Mesodermal cell (in vitro differentiated cells): ENCODE data around the gene TMEM245.
A peak's percentile ranks its signal among the peaks of the same experiment; 100 is the strongest.

ENCODE experiments used
- H3K27ac ChIP-seq: 2 replicates; pipeline ENCODE4 v1.7.0; 2013; ENCODE audit warnings: mild to moderate bottlenecking, low read depth, low read length, moderate library complexity; ENCODE audit not compliant: severe bottlenecking
- H3K36me3 ChIP-seq: 2 replicates; pipeline ENCODE4 v1.7.1; 2013; ENCODE audit warnings: mild to moderate bottlenecking, low read length, moderate library complexity; ENCODE audit not compliant: control insufficient read depth, insufficient read depth
- H3K4me1 ChIP-seq: one replicate; pipeline ENCODE4 v1.7.1; 2013; ENCODE audit warnings: mild to moderate bottlenecking, low read length; ENCODE audit not compliant: insufficient read depth, control insufficient read depth, poor library complexity, severe bottlenecking
- H3K4me3 ChIP-seq: 2 replicates; pipeline ENCODE4 v1.7.0; 2013; ENCODE audit warnings: low read length, control low read depth, mild to moderate bottlenecking; ENCODE audit not compliant: insufficient read depth, poor library complexity, severe bottlenecking; ENCODE audit errors: extremely low read depth
- H3K9me3 ChIP-seq: 2 replicates; pipeline ENCODE4 v1.7.1; 2013; ENCODE audit warnings: mild to moderate bottlenecking, low read length, moderate library complexity; ENCODE audit not compliant: control insufficient read depth
- WGBS, 2 experiments: methylation state at CpG; one replicate each; pipeline ENCODE4 v1.1.5; 2013; ENCODE audit warnings: missing lambda C conversion rate in 2 of 2; ENCODE audit not compliant: insufficient coverage in 2 of 2; 5-methylcytosine and 5-hydroxymethylcytosine counted together

Gene TMEM245

DNA sequence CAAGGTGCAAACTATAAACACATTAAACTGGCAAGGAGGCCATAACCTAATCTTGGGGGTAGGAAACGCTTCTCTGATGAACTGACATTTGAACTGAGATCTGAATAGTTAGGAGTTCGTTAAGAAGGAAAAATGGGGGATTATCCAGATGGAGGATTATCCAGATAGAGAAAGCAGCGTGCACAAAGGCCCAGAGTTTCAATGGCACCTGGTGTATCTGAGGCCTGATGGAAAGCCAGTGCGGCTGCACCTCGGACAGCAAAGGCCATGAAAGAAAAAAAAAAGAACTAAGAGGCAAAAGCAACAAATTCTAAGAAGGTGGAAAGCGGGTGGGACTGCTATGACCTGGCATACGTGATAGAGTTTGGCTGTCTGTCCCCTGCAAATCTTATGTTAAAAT lies 93.4 kb downstream of the TMEM245 start:
- Histone ChIP-seq H3K9me3 (no peaks in the 10 kb centered on the region), H3K4me3 (no peak overlapping the region), H3K36me3 (peaks cover 35% of the 10 kb centered on the region), H3K4me1 (no peaks in the 10 kb centered on the region), H3K27ac (no peak overlapping the region)
- 94 to 96% methylated on average over 6 to 7 of the region's 7 CpGs for WGBS, 2 experiments

DNA sequence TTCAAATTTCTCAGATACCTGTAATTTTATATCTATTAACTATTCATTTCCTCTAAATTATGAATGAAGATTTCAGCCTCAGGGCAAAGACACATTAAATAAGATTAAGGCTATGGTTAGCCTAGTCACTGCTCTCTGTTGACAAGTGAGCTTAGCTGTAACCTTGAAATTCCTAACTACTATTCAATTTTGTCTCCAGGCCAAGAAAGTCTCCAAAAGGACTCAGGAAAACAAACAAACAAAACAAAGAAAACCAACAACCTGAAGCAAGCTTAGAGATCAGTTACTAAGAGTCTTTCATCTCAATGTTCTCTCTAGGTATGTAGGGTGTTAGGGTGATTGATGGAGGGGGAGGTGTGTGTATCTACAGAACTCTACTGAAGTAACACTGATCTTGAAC lies 96.9 kb downstream of the TMEM245 start:
- no peak overlapping the region for H3K4me3 ChIP-seq
- peaks cover 46% of the 10 kb centered on the region for H3K36me3 ChIP-seq

DNA sequence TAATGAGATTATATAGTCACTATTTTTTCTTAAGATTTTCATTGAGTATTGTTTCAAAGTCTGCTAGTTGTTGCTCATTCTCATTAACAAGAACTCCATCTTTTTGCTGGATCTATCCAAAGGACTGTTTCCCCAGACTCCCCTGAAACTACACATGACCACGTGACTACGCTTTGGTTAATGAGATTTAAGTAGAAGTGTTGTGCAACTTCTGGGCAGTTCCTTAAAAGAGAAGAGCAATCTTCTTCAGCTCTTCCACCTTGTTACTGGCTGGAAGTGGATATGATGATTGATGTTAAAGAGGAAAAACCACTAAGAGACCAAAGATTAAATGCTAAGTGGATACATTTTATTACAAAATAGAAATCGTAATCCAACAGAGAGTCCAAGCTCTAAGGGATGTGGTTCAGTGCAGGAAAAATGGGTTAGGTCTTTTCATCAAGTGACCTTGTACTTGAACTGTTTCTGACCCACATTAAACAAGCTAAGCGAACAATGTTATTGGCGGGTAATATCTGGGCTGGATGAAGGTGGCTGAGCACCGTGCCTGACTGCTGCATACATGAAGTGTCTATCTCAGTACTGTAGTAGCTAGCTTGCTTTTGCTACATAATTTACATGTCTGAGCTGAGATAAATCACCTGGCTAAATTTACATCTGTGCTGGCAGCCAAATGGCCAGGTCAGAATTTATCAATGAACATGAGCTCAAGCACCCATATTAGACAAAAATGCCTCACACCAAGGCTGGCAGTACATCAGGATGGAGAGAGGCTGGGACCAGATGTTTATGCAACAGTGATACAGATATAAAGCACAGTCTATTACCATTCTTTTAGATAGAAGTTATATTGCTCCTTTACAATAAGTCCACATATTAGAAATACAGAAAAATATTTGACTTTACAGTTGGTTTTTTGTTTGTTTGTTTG lies 98.9 kb downstream of the TMEM245 start:
- 83 to 100% methylated on average over 1 to 2 of the region's 6 CpGs for WGBS, 2 experiments
- no peak overlapping the region for H3K27ac ChIP-seq
- peaks cover 52% of the 10 kb centered on the region for H3K36me3 ChIP-seq

More for the DNA sequence above, 96.9 kb downstream of the TMEM245 start:
- Histone ChIP-seq H3K27ac (no peak overlapping the region), H3K9me3 (no peaks in the 10 kb centered on the region), H3K4me1 (no peaks in the 10 kb centered on the region)

DNA sequence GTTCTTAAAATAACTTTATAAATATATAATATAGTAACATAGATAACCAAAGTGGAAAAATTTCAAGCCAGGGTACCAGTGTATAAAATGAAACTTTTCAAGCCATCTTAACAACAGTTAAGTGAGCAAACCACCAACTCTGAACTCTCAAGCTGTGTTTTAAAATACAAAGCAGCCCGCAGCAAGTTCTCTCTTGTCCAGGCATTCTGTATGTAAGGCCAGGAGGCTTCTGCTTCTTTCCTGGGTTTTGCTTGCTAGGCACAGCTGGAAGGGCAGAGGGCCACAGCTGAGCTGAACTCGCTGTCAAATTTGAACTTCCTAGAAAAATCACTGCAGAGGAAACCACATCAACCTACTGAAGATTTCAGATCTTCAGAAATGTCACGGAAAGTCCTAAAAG lies 99.6 kb downstream of the TMEM245 start:
- H3K9me3 ChIP-seq = no peaks in the 10 kb centered on the region
- no peaks in the 10 kb centered on the region for H3K4me1 ChIP-seq
- H3K4me3 ChIP-seq = no peak overlapping the region
- WGBS, 2 experiments = 95 to 100% methylated on average over 2 of the region's 3 CpGs
- H3K27ac ChIP-seq = no peak overlapping the region
- peaks cover 52% of the 10 kb centered on the region for H3K36me3 ChIP-seq

More for the DNA sequence above, 98.9 kb downstream of the TMEM245 start:
- Histone ChIP-seq H3K4me1 (no peaks in the 10 kb centered on the region), H3K4me3 (no peak overlapping the region), H3K9me3 (no peaks in the 10 kb centered on the region)

DNA sequence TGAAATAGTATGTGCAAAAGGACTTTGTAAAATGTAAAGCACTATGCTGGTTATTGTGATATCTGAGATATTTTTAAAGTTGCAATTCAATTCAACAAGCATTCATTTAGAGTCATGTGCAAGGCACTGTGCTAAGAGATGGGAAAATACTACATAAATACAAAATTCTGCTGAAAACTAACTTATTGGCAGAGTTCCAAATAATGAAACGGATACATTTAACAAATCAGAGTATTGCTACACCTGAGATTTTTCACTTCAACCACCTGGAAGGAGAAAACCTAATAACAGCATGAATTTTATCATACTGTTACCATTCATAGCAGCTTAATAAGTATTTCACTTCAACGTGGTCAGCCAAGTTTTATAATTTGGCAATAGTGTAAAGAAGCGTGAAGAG lies 100.3 kb downstream of the TMEM245 start:
- H3K4me1 ChIP-seq = peaks cover 4% of the 10 kb centered on the region
- H3K4me3 ChIP-seq = no peak overlapping the region
- no peak overlapping the region for H3K27ac ChIP-seq
- peaks cover 46% of the 10 kb centered on the region for H3K36me3 ChIP-seq
- H3K9me3 ChIP-seq = no peaks in the 10 kb centered on the region
- 100% methylated on average over 1 of the region's 3 CpGs for WGBS, 2 experiments

DNA sequence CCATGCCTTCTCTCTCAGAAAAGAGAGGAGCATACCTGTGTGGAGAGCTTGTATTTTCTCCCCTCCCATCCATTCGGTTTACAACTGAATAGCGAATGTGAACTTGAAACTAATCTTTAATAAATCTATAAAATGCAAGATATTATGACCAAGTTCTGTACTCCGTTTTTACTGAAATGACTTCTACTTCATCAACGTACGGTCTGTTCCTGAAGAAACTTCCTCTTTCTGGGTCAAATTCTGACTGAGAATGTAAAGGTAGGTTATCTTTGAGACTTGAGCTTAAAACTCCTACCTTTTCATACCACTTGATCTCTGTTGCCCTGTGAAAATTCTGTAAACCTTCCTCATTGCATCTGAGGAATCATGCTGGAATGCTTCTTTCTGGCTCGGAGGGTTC lies 102.3 kb downstream of the TMEM245 start:
- H3K9me3 ChIP-seq = no peaks in the 10 kb centered on the region
- H3K36me3 ChIP-seq = peaks cover 46% of the 10 kb centered on the region
- no peak overlapping the region for H3K4me3 ChIP-seq
- WGBS, 2 experiments = 88% methylated on average over 1 of the region's 6 CpGs
- H3K27ac ChIP-seq = no peak overlapping the region
- H3K4me1 ChIP-seq = peaks cover 13% of the 10 kb centered on the region

DNA sequence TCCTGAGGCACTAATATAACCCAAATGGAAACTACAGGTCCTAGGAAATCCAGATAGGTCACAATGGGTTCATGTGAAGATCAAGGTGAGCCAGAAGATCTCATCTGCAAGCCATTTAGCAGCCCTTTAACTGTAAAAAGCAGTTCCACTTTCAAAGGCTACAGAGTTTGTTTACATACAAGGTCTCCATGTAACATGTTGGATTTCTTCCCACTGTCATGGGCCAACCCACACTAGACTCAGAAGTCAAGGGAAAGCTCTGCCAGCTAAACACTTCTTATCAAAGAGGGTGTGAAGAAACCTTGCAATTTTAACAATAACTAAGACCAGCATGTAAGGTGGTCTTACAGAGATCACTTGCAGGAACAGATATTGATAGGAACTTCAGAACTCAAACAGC lies 102.7 kb downstream of the TMEM245 start:
- H3K9me3 ChIP-seq = no peaks in the 10 kb centered on the region
- peaks cover 13% of the 10 kb centered on the region for H3K4me1 ChIP-seq
- no peak overlapping the region for H3K4me3 ChIP-seq
- peaks cover 46% of the 10 kb centered on the region for H3K36me3 ChIP-seq
- H3K27ac ChIP-seq = no peak overlapping the region

DNA sequence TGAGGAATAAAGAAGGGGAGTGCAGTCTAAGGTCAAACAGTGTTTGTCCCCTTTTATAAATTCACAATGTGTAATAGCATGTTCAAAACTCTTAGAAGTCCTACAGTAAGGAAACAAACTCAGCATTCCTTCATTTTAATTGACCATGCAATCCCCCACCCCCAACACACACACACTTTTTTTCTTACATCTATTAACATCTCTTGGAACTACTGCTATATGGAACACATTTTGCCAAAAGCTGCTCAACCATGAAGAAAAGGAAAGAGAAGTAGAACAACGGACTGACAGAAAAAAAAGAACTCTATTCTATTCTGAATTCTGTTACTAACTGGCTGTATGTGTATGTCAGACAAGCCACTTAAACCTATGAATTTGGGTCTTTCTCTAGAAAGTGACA lies 103.6 kb downstream of the TMEM245 start:
- no CpG with 5 or more reads among the region's 1 CpG for WGBS, 2 experiments
- Histone ChIP-seq H3K36me3 (peaks cover 39% of the 10 kb centered on the region), H3K9me3 (no peaks in the 10 kb centered on the region), H3K4me1 (peaks cover 21% of the 10 kb centered on the region), H3K4me3 (no peak overlapping the region), H3K27ac (no peak overlapping the region)

DNA sequence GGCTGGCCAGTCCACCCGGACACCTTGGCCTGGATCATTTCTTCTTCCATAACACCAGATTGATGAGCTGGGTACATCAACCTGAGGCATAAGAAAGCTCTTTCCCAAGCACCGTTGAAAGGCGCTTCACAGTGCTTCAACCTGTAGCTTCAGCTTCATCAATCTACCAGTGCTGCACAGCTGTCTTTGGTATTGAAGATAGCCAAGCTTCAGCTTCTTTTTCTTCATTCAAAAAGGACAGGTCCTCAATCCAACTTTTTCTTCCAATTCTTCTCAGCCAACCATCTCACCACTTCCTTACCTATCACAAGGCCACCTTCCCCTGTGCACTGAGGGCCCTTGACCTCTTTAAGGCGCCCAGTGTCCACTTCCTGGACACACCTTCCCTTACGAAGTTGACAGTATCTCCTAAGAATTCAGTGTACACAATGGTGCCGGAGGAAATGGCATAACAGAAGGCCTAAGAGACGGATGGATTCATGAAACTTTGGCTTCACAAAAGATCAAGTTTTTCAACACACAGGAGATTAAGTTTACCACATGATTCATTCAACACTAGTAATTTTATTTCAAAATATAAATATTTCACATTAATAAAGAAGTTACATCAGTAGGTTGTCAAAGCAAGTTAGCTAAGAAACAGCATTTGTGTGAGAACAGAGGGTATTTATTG lies 105.0 kb downstream of the TMEM245 start:
- Histone ChIP-seq H3K36me3 (peaks cover 26% of the 10 kb centered on the region), H3K27ac (peak overlapping the region; percentile 88), H3K9me3 (no peaks in the 10 kb centered on the region), H3K4me3 (no peak overlapping the region), H3K4me1 (peaks cover 26% of the 10 kb centered on the region)
- 99 to 100% methylated on average over 5 to 6 of the region's 7 CpGs for WGBS, 2 experiments

DNA sequence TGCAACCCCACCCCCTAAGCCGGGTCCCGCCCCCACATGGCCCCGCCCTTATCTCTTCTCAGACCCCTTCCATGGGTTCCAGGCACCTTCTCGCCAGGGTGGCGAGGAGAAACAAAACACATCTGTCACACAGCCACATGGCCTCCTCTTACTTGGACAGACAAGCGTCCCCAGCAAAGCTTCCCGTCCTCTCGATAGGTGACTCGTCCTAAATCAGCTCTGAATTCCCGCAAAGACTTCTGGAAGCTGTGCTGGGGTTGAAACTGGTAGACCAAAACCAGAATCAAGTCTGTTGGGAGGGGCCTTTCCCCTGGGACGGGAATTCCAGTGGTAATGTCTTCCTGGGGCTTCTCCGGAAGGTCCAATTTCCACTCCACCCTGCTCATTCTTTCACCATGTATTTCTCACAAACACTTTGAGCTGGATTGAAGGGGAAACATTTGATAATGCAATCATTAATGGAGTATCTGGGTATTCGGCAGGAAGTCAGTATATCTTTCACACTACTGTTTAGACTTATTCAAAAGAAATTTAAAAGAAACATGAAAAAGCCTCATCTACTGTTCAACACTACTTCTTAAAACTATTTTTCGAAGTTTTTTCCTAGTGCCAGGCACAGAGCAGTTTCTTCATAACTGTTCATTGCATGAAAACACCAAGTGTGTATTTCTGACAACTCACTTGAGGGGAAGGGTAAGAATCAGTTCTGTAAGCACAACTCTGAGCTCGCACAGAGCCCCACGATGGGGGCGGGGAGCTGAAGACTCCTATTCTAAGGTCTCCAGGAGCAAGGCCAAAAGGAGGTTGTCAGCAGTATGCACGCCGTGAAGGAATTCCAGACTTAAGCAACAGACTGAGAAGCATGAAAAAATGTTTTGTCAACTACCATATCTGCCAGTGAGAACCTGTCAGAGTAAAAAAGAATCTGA lies 105.8 kb downstream of the TMEM245 start:
- 23 to 46% methylated on average over 7 to 16 of the region's 19 CpGs for WGBS, 2 experiments
- Histone ChIP-seq H3K4me1 (peaks cover 26% of the 10 kb centered on the region), H3K4me3 (peak overlapping the region; percentile 81), H3K27ac (peak overlapping the region; percentile 88), H3K9me3 (no peaks in the 10 kb centered on the region), H3K36me3 (peaks cover 18% of the 10 kb centered on the region)
